MM.1S (cell line): ENCODE measurements around the gene RNF130.

Experiments used
- CTCF ChIP-seq: fragments of 300-600 bp; sonication (generic); IDR thresholded peaks from 2 replicates; pipeline ENCODE4 v1.5.1; 2016; ENCODE audit warnings: antibody characterized with exemption, low read length, mixed read lengths
- EZH2phosphoT487 ChIP-seq: fragments of 300-600 bp; sonication (generic); IDR thresholded peaks from 2 replicates; pipeline ENCODE4 v1.6.1; 2018; ENCODE audit warnings: antibody characterized with exemption, low read length

DNA sequence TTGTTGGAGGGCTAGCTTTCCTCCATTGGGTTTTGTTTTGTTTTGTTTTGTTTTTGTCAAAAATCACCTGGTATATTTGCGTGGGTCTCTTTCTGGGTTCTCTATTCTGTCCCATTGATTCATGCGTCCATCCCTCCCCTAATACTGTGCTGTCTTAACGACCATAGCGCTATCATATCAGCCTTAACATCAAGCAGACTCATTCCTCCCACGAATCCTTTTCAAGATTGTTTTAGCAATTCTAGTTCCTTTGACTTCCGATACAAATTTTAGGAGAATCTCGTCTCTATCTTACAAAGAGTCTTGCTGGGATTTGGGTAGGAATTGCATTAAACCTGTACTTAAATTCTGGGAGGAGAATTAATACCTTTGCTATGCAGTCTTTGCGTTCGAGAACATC, 31.1 kb upstream of the RNF130 start:
- TF ChIP-seq CTCF (no peak), EZH2phosphoT487 (no peak)
